ENCODE results near the gene STX7. TPM values are rescaled to one million over a fixed set of nuclear protein-coding genes. Genes with fewer than 3 reads are reported as not detected.

Gene STX7
- total RNA-seq, 1 donor from 2014 or later, result 97.2 TPM

- TF ChIP-seq, protein P1, sequence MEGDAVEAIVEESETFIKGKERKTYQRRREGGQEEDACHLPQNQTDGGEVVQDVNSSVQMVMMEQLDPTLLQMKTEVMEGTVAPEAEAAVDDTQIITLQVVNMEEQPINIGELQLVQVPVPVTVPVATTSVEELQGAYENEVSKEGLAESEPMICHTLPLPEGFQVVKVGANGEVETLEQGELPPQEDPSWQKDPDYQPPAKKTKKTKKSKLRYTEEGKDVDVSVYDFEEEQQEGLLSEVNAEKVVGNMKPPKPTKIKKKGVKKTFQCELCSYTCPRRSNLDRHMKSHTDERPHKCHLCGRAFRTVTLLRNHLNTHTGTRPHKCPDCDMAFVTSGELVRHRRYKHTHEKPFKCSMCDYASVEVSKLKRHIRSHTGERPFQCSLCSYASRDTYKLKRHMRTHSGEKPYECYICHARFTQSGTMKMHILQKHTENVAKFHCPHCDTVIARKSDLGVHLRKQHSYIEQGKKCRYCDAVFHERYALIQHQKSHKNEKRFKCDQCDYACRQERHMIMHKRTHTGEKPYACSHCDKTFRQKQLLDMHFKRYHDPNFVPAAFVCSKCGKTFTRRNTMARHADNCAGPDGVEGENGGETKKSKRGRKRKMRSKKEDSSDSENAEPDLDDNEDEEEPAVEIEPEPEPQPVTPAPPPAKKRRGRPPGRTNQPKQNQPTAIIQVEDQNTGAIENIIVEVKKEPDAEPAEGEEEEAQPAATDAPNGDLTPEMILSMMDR (IDR thresholded peaks at IDR 0.05), result no peak
- Histone ChIP-seq H3K27ac (peak overlapping the region; percentile 20), H3K4me1 (peaks cover 10% of the 10 kb centered on the region), H3K9me3 (peaks cover 1% of the 10 kb centered on the region), H3K27me3 (ENCODE audit: low read depth) (peaks cover 38% of the 10 kb centered on the region), H3K36me3 (no peaks in the 10 kb centered on the region), H3K4me3 (peak overlapping the region; percentile 58)
- ATAC-seq, result peak in 1 of 2 donors; percentile 37
- no peak for DNase-seq
- intact Hi-C loops (cut with DNase I), result no loop called here
Measured at GRCh38 chr6:132400555-132400882, 112.4 kb downstream of the STX7 start.

DNA sequence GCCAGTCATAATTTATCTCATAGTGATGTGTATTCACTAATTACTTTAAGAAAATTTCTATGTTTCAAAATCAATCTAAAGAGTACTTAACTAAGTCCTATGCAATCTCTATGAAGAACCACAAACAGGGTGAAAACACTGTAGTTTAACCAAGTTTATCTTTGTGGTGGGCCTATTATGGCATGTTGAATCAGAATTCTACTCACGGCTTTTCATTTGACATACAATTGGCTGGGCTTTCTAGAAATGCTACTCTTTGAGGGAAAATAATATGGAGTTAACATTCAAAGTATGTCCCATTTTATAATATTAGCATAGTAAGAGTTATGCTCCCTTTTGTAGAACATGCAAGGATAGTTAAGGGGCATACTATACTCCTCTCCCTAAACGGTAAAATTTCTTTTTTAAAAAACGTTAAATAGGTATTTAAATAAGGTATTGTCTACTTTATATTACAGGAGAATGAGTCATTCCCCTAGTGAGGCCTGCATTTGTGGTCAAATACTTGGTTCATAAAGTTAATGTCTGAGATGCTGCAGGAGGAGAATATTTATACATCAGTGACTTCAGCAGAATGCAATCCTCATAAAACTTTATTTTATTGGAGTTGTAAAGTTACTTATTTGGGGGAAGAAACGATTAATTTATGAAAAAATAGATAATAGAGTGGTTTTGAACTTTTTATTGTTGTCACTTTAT lies 113.4 kb downstream of the STX7 start:
- Histone ChIP-seq H3K9me3 (peaks cover 11% of the 10 kb centered on the region), H3K4me3 (peak overlapping the region; percentile 58), H3K36me3 (no peaks in the 10 kb centered on the region), H3K27ac (no peak overlapping the region), H3K27me3 (ENCODE audit: low read depth) (peaks cover 38% of the 10 kb centered on the region), H3K4me1 (peaks cover 10% of the 10 kb centered on the region)
- TF ChIP-seq, protein P1 (IDR thresholded peaks at IDR 0.05), result no peak
- DNase-seq (no peak), ATAC-seq (no peak)
- intact Hi-C loops (cut with DNase I), result no loop called here

Other genes with a start within 250 kb of the STX7 start
- 13.4 TPM for gene MOXD1, start 111.6 kb downstream of the STX7 start, total RNA-seq
- gene TAAR9, start 25.2 kb upstream of the STX7 start, total RNA-seq, result not detected
- not detected for gene TAAR8, start 39.6 kb upstream of the STX7 start, total RNA-seq
- not detected for gene TAAR6, start 57.2 kb upstream of the STX7 start, total RNA-seq
- gene TAAR5, start 76.6 kb upstream of the STX7 start, total RNA-seq, result not detected
- not detected for gene TAAR2, start 111.2 kb upstream of the STX7 start, total RNA-seq
- gene TAAR1, start 146.1 kb upstream of the STX7 start, total RNA-seq, result not detected
- gene VNN1, start 200.9 kb upstream of the STX7 start, total RNA-seq, result 10.0 TPM
- gene VNN2, start 244.8 kb upstream of the STX7 start, total RNA-seq, result 32.6 TPM